Astrocyte of the spinal cord (primary cell): ENCODE results near the gene INPP5A.

ENCODE experiments used
- DNase-seq: peaks from one replicate; pipeline ENCODE4 v3.0.0; 2011; ENCODE audit warnings: low read depth, low spot score
- H3K4me3 ChIP-seq: 2 replicates; pipeline ENCODE4 v1.5.1; 2011; ENCODE audit warnings: low read depth, mild to moderate bottlenecking, low read length, moderate library complexity
- in situ Hi-C: cut with HindIII; loops from 2 replicates; pipeline ENCODE4 v1.10.0; 2017; ENCODE audit warnings: low sequenced_read_pairs
- TF ChIP-seq, protein P1 (sequence below): IDR thresholded peaks from 2 replicates; pipeline ENCODE4 v1.5.1; 2012; ENCODE audit warnings: low read depth, mild to moderate bottlenecking, low read length, inconsistent platforms

The INPP5A gene

DNA sequence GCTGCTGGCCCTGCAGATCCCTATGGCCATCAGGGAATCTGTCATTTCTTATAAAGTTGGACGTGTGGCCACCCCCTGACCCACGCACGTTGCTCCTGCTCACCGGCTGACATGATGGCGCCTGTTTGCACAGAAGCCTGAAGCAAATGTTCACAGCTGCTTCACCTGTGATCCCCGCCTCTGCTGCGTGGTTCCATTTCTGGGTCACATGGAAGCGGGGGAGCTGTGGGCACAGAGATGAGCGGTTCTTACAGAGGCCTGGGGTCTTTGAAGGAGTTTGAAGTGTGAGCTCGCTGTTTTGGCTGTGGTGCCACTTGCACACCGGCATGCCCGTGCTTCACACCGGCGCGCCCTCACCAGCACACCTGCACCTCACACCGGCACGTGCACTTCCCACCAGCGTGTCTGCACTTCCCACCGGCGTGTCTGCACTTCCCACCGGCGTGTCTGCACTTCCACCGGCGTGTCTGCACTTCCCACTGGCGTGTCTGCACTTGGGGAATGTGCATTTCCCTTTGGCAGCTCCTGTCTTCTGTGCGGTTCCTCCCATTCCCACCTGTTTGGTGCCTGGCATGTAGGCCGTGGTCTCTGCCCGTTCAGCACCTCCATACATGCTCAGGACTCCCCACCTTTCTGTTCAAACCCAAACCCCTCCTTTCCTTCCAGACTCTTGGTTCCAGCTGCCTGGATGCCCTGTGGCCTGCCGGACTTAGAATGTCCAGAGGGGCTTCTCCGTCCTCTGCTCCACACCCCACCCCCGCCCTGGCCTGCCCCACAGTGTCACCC is 86.7 kb downstream of the INPP5A start:
- no peak for DNase-seq
- no peak overlapping the region for H3K4me3 ChIP-seq
- TF ChIP-seq, protein P1, sequence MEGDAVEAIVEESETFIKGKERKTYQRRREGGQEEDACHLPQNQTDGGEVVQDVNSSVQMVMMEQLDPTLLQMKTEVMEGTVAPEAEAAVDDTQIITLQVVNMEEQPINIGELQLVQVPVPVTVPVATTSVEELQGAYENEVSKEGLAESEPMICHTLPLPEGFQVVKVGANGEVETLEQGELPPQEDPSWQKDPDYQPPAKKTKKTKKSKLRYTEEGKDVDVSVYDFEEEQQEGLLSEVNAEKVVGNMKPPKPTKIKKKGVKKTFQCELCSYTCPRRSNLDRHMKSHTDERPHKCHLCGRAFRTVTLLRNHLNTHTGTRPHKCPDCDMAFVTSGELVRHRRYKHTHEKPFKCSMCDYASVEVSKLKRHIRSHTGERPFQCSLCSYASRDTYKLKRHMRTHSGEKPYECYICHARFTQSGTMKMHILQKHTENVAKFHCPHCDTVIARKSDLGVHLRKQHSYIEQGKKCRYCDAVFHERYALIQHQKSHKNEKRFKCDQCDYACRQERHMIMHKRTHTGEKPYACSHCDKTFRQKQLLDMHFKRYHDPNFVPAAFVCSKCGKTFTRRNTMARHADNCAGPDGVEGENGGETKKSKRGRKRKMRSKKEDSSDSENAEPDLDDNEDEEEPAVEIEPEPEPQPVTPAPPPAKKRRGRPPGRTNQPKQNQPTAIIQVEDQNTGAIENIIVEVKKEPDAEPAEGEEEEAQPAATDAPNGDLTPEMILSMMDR = no peak
- in situ Hi-C loops = no loop called here

DNA sequence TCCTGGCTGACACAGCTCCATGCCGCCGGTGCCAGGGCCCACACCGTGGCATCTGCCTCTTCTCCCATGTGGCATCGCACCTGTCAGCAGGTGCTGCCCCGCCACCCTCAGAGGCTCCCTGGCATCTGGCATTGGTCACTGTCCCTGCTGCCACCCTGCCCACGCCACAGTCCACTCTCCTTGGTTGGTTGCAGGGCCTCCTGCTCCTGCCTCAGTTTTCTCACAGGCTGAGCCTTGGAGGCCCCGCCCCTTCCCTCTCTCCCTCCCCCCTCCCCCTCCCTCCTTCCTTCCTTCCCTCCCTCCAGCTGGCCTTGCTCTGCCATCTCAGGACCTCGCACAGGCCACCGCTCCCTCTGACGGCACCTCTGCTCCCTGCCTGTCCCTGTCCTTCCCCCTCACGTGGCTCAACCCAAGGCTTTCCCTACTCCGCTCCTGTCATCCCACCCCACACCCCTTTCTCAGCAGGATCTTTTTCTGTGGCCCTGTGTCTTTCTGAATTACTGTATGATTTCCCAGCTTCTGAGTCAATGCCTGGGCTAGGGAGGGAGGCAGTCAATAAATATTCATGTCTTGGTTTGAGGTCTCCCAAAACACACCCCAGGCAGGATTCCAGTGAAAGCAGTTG is 87.4 kb downstream of the INPP5A start:
- no peak overlapping the region for H3K4me3 ChIP-seq
- TF ChIP-seq, protein P1 = no peak
- peak; percentile 17 for DNase-seq
- in situ Hi-C loops = no loop called here

DNA sequence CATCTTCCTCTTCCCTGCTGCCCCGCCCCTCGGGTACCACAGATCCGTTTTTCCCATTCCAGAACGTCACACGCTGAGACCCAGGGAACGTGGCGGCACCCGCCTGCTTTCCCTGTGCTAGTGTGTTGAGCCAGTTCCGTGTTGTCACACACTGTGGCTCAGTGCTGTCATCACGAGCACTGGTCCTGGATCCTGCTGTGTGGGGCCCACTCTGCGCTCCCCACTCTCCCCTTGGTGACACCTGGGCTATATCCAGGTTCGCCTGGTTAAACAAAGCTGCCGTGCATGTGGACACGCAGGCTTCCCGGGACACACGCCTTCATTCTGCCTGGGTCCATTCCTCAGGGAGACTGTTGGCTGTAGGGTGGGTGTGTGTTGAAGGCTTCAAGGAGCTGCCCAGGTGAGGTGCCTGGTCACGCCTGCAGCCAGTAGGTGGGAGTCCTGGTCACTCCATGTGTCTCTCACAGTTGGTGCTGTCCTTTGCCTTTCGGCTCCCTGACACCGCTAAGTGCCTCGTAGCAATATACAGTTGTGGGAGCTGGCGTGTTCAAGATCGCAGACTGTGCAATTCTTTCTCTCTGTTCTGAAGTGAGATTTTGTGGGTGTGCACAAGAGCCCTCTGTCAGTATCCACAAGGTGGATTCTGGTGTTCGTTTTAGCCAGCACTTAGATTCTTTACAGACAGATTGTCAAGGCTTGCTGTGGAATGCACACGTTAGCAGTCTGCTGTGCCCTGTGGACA is 88.6 kb downstream of the INPP5A start:
- DNase-seq = no peak
- in situ Hi-C loops = no loop called here
- TF ChIP-seq, protein P1 = no peak
- no peak overlapping the region for H3K4me3 ChIP-seq

DNA sequence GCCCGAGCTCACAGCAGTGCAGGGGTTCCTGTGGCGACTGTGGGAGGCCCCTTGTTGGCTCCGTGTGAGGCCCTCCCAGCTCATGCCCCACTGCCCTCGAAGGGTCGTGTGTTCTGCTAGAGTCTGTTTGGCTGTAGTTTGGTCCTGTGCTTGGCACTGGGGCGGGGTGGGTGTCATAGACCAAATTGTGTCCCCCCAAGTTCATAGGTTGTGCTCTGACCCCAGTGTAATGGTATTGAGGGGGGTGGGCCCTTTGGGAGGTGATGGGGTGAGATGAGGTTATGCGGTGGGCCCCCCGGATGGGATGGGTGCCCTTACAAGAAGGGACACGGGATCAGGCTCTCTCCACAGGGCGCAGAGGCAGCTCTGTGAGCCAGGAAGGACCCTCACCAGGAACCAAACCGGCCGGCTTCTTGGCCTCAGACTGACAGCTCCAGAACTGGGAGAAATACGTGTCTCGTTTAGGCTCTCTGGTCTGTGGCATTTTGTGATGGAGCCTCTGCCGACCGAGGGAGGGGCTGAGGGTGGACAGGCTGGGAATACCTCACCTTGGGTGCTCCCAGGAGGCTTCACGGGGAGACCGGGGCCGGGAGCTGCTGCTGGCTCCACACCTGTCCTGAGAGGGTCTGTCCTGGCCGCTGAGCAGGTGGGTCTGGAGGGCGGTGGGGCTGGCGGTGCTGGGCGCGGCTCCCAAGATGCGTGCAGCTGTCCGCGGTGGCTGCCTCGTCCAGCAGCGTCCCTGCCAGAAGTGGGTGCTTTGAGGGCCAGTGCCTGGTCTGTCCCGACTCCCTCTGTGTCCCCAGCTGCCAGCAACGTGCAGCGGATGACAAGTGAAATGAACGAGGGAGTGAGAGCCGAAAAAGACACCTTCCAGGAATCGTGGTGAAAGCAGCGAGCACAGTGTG is 89.4 kb downstream of the INPP5A start:
- H3K4me3 ChIP-seq = no peak overlapping the region
- in situ Hi-C loops = no loop called here
- TF ChIP-seq, protein P1 = no peak
- DNase-seq = no peak

DNA sequence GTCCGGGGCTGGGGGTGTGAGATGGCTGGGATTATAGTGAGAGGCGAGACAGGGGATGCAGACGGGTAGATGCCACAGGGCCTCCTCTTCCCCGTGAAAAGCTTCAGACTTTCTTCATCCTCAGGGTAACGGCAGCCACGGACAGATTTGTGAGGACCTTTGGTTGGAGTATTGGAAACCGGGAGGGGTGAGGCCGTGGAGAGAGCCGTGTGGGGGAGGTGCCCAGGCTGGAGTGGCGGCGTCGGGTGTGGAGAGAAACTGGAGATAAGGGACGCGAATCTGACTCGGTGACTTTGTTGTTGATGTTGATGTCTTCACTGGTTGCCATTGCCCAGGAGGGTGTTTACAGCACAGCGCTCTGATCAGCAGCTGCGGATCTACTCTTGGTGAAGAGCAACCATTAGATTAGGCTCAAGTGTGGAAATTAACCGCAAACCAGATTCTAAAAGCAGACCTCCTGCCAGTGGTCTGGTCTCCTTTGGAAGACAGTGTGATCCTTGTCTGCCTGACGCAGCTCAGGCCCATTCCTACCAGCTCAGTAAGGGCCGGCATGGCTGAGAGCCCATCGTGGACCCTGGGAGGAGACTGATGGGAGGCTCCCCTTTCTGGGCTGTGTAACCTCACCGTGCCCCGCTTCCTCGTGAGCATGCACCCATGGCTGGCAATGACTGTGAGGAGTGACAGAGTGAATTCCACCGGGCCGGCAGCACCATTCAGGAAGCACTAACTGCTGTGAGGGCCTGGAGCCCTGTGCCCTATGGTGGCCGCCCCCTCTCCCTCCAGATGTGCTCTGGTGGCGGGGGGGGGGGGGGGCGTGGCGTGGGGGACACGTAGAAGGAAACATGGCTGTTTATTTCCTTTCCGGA is 90.3 kb downstream of the INPP5A start:
- peak; percentile 38 for DNase-seq
- H3K4me3 ChIP-seq = no peak overlapping the region
- in situ Hi-C loops = no loop called here
- TF ChIP-seq, protein P1 = no peak
